ENCODE results near the gene PTPRD.

- TF ChIP-seq, protein P1, sequence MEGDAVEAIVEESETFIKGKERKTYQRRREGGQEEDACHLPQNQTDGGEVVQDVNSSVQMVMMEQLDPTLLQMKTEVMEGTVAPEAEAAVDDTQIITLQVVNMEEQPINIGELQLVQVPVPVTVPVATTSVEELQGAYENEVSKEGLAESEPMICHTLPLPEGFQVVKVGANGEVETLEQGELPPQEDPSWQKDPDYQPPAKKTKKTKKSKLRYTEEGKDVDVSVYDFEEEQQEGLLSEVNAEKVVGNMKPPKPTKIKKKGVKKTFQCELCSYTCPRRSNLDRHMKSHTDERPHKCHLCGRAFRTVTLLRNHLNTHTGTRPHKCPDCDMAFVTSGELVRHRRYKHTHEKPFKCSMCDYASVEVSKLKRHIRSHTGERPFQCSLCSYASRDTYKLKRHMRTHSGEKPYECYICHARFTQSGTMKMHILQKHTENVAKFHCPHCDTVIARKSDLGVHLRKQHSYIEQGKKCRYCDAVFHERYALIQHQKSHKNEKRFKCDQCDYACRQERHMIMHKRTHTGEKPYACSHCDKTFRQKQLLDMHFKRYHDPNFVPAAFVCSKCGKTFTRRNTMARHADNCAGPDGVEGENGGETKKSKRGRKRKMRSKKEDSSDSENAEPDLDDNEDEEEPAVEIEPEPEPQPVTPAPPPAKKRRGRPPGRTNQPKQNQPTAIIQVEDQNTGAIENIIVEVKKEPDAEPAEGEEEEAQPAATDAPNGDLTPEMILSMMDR (conservative IDR thresholded peaks at IDR 0.05; ENCODE audit: low read length): no peak
- no peak for TF ChIP-seq EZH2phosphoT487 (IDR thresholded peaks at IDR 0.05; ENCODE audit: borderline replicate concordance)
Observed at GRCh38 chr9:8651846-8652215, 1961.0 kb downstream of the PTPRD start.

All from Loucy (cell line).